GM21381 (cell line): Measurements from ENCODE around the gene TADA2A.
A peak's percentile ranks its signal among the peaks of the same experiment; 100 is the strongest.
"Not testable (repeated sequence)": the region's sequence is repeated elsewhere in the genome, so short reads cannot be mapped to it uniquely, and the experiment has no call there.

ENCODE experiments used
- ATAC-seq: cut with Tn5 transposase; IDR thresholded peaks from one replicate; pipeline ENCODE4 v1.9.1; 2021; ENCODE audit warnings: mild to moderate bottlenecking, moderate library complexity; ENCODE audit not compliant: unreplicated experiment

The TADA2A gene

DNA sequence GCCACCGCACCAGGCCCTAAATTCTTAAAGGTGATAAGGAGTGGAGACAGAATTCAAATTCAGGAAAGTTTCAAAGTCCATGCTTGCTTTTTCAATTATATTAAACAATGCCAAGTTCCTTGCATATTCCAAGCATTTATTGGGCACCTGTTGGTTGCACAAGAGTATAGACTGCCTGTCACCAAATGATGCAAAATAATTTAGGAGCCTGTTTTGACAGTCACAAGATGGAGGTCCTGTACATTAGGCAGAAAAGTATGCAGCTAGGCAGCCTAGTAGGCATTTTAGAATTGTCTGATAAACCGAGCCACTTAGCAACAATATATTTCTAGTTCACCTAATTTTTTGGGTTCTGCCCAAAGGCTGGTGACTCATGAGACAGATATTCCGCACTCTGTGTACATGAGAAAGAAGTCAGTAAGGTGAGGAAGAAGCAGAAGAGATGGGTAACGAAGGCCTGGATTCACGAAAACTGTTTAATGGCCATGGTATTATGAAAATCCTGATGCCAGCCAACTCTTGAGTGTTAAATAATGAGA is 7.4 kb upstream of the TADA2A start:
- ATAC-seq, result no peak

DNA sequence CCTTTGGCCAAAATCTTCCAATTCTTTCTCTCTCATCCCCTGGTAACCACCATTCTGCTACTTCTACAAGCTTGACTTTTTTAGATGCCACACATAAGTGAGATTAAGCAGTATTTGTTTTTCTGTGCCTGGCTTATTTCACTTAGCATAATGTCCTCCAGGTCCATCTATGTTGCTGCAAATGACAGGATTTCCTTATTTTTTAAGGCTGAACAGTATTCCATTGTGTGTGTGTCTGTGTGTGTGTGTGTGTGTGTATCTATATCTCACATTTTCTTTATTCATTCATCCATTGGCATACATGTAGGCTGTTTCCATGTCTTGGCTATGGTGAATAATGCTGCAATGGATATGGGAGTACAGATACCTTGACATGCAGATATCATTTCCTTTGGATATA is 6.2 kb upstream of the TADA2A start:
- ATAC-seq, result no peak

DNA sequence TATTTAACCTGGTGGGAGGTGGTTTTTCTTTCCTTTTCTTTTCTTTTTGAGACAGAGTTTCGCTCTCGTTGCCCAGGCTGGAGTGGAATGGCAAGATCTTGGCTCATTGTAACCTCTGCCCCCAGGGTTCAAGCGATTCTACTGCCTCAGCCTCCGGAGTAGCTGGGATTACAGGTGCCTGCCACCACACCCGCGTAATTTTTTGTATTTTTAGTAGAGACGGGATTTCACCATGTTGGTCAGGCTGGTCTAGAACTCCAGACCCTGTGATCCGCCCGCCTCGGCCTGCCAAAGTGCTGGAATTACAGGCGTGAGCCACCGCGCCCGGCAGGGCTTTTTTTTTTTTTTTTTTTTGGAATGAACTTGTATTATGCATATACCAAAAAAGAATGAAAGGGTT is 1.2 kb upstream of the TADA2A start:
- not testable (repeated sequence) for ATAC-seq

DNA sequence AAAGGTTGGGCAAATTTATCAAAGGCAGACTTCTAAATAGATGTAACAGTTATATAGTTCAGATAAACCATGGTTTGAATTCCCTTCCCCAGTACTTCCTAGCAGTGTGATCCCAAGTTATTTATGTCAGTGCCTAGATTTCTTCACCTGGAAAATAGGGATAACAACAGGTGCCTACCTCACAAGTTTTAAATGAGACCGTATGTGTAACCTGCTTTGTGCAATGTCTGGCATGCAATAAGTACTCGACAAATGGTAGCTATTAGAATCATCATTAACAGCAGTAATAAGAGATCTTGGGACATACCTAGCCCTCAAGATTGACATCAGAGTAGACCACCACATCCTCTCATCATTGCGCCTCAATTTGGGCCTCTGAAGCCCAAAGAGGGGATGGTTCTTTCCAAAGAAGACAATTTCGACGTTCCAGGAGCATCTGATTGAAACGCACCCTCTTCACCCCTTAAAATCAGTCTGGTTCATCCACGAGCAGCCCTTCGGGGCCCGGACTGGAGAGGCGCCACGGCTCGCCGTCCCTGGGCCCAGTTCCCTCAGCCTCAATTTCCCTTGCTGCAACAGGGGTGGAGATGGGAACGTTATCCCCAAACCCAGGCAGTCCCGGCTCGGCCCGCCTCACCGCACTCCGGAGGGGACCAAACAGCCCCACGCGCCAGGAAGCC is 591 bp upstream of the TADA2A start:
- ATAC-seq, result peak; percentile 25

DNA sequence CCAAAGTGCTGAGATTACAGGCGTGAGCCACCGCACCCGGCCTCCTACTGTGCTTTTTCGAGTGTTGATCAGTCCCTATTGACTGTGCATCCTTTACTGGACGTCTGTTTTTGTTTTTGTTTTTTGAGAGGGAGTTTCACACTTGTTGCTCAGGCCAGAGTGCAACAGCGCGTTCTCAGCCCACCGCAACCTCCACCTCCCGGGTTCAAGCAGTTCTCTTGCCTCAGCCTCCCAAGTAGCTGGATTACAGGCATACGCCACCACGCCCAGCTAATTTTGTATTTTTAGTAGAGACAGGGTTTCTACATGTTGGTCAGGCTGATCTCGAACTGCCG is 1.4 kb downstream of the TADA2A start:
- not testable (repeated sequence) for ATAC-seq

DNA sequence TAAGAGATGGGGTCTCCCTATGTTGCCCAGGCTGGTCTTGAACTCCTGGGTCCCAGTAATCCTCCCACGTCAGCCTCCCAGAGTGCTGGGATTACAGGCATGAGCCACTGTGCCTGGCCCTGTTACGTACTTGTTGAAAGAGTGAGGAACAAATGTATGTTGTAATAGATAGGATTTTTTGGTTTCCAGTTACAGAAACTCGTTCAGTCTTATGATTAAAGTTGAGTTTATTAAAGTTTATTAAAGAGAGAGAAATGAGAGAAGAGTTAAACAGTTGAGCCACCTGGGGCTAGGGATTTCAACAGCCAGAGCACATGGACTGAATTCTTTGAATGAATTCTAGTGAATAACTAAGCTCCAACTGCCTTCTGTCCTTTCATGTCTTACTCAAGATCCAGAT is 3.7 kb downstream of the TADA2A start:
- ATAC-seq, result no peak

DNA sequence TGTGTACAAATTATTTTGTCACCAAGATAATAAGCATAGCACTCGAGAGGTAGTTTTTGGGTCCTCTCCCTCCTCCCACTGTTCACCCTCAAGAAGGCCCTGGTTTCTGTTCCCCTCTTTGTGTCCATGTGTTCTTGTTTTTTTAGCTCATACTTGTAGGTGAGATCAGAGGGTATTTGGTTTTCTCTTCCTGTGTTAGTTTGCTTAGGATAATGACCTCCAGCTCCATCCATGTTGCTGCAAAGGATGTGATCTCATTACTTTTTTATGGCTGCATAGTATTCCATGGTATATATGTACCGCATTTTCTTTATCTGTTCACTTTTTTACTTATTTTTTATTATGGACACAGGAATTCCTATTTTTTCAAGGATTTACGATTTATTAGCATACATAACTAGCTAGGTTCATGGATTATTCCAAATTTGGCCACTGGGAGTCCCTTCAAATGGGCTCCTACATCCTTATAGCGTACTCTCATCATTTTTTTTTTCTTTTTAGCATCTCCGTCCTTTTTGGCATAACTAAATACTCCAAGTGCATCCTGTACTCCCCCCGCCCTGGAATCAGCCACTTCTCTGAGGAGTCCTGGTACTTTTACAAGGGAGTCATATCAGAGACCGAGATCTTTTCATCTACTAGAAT is 7.3 kb downstream of the TADA2A start:
- ATAC-seq, result no peak

DNA sequence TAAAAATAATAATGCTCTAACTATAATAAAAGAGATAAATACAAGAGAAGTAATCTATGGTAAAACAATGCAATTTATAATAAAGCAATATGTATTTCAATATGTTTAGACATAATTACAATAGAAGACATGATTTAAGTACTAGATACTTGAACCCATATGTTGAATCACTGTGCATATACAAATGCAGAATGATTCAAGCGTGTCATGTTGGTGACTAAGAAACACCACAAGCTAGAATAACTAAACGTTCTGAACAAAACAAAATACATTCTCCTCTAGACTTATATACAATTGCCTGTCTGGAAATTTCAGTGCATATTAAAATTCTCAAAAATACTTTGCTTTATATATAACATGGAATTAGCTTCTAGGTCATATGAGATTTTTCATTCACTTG is 11.2 kb downstream of the TADA2A start:
- ATAC-seq, result no peak

DNA sequence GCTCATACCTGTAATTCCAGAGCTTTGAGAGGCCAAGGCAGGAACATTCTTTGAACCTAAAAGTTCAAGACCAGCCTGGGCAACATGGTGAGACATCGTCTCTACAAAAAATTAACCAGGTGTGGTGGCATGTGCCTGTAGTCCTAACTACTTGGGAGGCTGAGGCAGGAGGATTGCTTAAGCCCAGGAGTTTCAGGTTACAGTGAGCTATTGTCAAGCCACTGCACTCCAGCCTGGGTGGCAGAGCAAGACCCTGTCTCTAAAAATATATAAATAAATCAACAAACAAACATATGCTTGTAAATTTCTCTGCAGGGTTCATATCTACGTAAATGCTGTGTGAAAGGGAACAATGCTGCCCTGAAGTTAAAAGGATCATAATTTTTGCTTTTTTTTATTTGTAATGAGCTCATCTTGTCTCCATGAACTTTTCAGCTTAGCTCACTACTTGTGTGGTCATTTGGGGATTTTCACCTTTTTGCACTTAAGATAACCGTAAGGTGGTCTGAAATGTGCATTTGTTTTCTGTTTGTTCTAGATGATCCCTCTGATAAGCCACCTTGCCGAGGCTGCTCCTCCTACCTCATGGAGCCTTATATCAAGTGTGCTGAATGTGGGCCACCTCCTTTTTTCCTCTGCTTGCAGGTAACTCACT is 16.4 kb downstream of the TADA2A start:
- no peak for ATAC-seq

DNA sequence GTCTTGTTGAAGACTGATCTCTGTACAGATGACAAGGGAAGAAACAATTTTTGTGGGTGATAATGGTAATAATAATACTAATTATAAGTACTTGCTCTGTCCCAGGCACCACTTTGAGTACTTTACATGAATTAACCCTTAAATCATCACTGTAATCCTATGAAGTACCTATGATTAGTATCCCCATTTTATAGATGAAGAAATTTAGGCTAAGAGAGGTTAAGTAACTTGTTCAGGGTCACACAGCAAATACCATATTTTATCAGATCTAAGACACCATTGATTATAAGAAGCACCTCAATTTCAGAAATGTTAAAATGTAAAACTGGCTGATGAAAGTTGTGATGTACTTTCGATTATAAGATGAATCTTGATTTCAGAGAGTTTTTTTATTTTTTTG is 18.6 kb downstream of the TADA2A start:
- no peak for ATAC-seq

DNA sequence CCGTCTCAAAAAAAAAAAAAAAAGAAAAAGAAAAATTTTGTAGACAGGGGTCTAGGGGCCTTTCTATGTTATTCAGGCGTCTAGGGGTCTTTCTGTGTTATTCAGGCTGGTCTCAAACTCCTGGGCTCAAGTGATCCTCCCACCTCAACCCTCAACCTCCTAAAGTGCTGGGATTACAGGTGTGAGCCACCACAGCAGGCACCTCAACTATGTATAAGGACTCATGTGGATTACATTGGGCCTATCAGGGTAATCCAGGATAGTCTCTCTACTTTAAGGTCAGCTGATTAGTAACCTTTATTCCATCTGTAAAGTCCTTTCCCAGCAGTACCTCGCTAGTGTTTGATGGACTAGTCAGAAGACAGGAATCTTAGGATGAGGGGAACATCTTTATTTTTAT is 22.4 kb downstream of the TADA2A start:
- ATAC-seq, result no peak

DNA sequence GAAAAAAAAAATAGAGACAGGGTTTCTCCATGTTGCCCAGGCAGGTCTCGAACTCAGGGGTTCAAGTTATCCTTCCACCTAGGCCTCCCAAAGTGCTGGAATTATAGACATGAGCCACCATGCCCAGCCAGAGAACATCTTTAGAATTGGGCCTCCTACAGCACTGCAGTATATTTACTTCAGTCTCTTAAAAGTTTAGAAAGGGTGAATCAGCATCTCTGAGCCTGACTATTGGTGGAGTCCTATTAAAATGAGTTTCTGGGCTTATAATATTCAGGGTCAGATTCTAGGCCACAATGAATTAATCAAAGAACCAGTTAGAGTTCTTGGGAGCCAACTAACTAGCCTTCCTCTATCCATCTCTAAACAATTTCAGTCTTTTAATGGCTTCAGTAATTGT is 22.8 kb downstream of the TADA2A start:
- no peak for ATAC-seq

DNA sequence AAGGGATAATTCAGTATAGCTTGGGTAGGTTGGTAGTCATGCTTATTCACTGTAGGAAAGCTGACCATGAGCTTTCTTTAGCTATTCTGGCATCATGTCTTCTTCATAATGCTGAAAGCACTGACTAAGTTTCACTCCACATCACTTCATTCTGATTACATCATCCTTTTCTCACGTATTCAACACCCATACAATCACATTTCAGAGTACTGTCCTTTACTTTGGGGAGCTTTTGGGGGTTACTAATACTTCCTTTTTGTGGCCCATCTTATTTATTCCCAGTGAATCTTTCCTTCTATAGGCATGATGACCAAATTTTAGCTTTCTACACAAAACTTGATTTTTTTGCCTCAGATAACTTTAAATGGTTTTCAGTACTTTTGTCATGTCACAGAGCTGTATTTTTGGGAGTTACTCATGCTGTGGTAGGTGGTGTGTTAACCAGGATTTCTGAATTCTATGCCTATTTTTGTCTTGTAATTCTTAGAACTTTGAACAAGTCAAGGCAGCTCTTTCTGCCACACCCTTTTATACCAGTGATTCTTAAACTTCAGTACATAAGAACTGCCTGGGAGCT is 23.5 kb downstream of the TADA2A start:
- no peak for ATAC-seq

DNA sequence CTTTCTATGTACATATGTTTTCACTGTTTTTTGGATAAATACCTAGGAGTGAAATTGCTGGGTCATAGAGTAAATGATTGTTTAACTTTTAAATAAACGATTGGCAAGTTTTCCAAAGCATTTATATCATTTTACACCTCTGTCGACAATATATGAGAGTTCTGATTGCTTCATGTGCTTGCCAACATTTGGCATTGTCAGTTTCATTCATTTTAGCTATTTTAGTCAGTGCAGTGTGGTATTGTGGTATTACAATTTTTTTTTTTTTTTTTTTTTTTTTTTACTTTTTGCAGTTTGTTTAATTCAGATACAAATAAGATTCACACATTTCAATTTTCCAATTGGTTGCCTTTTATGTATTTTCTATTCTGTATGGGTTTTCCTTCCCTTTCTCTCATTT is 26.0 kb downstream of the TADA2A start:
- ATAC-seq, result no peak

DNA sequence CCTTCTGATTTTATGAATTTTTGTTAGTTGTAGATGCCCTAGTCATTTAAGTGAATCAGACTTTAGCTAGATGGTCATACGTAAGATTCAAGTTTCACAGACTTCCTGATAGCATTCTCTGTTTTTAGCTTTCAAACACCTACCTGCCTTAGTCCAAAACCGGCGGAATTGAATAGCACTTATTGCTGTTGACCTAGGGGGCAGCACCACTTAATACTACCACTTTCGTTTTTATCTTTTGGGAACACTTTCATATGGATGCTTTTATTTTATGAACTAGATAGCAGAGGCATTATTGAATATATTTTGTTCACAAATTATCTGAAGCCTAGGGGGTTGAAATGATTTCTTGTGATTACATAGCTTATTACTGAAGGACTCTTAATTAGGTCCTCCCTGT is 31.5 kb downstream of the TADA2A start:
- no peak for ATAC-seq

DNA sequence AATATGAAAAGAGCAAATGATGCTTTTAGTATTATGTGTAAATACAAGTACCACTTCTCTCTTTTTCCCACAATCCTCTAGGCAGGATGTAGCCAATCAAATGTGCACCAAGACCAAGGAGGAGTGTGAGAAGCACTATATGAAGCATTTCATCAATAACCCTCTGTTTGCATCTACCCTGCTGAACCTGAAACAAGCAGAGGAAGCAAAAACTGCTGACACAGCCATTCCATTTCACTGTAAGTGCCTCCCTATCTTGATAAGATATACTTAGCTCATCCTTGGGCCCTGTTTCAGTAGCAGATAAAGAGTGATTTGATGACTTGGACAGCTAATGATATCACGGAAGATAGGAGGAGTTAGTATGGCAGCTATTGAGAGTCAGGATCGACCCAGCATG is 33.7 kb downstream of the TADA2A start:
- ATAC-seq, result no peak

DNA sequence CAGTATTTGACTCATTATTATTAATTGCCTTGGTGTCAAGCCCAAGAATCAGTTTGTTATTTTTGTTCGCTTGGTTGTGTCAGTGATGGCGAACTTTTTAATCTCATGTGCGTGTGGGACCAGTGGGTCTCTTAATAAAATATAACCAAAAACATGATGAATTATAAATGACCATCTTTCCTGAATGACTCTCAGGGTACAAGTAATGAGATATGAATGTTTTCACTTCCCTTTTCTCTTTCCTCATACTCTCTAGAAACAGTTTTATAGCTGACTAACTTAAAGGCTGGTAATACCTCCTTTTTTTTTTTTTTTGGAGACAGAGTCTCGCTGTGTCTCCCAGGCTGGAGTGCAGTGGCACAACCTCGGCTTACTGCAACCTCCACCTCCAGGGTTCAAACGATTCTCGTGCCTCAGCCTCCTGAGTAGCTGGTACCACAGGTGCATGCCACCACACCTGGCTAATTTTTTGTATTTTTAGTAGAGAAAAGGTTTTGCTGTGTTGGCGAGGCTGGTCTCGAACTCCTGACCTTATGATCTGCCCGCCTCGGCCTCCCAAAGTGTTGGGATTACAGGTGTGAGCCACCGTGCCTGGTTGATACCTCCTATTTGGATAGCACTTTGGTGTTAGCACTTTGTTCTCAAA is 34.8 kb downstream of the TADA2A start:
- not testable (repeated sequence) for ATAC-seq

DNA sequence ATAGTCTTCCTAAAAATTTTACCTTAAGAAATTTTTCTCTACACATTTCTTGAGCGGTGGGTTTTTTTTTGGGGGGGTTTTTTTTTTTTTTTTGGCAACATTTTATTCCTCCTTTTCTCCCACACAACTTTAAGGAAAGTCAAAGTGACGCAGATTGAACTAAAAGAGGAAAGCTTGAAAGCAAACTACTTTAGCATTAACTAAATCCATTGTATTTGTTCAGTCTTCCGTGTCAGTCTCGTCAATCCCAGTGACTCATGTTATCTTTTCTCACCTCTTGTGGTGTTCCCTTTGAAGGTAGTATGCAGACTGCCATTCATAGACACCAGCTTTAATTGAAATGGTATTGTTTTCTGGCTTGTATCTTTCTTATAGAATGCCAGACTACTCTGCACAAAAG is 39.3 kb downstream of the TADA2A start:
- no peak for ATAC-seq

DNA sequence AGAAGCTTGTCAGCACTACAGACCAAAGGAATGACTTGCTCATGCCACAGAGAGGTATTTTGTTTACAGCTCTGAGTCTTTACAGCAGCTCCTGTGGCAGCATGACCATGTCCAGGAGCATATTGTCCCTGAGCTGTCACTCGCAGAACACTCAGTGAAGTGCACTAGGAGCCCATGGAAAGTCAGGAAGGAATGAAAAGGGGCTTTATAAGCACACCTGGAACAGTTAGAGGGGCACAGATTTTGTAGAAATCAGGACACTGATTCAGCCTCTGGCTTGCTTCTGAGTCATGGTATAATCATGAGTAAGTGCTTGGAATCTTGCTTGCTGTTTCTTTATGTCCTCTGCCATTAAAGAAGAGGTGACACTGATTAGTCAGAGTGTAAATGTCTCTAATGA is 41.0 kb downstream of the TADA2A start:
- ATAC-seq, result no peak

DNA sequence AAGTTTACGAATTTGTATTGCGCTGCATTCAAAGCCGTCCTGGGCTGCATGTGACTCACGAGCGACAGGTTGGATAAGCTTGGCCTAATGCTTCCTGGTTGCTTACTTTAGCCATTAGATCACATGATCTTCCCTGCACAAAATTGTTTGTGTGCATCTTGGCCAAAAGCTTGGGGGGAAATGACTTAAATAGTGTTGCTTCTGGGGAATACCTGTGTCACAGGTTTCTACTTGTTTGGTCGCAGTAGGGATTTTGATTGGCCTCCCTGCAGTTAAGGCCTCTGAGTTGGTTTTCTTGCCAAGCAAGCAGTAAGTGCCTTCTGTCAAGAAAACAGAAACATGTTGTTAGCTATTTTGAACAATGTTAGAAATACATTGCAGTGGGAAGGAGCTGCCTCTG is 43.4 kb downstream of the TADA2A start:
- no peak for ATAC-seq

DNA sequence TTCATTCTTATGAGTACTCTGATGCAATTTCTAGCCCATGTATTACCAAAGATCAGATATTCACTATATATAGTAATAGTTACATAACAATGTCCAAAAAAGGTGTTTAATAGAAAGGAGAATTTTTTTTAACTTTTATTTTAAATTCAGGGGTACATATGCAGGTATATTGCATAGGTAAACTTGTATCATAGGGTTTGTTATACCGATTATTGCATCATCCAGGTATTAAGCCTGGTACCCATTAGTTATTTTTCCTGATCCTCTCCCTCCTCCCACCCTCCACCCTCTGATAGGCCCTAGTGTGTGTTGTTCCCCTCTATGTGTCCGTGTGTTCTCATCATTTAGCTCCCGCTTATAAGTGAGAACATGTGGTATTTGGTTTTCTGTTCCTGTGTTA is 51.1 kb downstream of the TADA2A start:
- not testable (repeated sequence) for ATAC-seq
